SKM-1 (cell line): ENCODE data around the gene SLC6A3.
"Not testable (repeated sequence)": the region's sequence is repeated elsewhere in the genome, so short reads cannot be mapped to it uniquely, and the experiment has no call there.

Experiments used
- DNase-seq: peaks from one replicate; lab custom pipeline; 2025; ENCODE audit not compliant: unreplicated experiment; lab: John Stamatoyannopoulos, UW

SLC6A3 gene

DNA sequence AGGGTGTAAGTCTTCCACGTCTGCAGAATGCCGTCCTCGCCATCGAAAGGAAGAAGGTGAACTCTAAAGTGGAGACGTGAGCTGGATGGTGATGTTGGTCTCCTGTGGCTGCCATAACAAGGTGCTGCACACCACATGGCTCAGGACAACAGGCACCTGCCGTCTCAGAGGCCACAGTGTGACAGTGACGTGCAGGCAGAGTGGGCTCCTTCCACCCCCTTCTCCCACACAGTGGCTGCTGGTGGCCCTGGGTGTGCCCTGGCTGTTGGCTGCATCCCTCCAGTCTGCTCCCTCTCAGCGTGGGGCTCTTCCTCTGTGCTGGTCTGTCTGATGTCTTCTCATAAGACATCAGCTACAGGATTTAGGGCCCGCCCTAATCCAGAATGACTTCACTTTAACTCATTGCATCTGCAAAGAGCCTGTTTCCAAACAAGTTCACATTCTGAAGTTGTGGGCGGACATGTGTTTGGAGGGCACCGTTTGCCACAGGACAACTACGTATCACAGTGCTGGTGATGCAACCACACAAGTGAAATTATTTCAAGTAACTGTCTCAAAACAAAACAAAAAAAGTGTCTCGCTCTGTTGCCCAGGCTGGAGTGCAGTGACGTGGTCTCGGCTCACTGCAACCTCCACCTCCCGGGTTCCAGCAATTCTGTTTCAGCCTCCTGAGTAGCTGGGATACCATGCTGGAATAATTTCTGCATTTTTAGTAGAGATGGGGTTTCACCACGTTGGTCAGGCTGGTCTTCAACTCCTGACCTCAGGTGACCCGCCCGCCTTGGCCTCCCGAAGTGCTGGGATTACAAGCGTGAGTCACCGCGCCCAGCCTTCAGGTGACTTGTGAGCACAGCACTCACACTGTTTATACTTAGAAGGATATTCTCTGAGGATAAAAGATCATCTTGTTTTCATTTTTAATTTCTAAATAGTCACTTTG is 69.1 kb downstream of the SLC6A3 start:
- no peak for DNase-seq

DNA sequence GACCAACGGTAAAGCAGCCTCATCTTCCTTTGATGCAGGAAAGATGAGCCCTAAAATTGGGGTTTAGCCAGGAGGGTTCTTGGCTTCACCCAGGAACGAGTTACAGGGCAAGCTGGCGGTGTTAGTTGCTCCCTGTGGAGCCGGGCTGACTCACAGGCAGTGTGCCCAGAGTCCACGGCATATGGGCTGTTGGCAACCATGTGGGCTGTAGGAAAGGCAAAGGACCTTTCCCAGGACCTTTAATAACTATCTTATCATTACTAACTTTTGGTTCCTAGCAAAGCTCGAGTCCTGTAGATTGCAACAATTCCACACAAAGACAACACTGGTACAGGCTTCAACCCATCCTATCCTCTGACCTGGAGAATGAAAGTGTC is 70.6 kb downstream of the SLC6A3 start:
- no peak for DNase-seq

DNA sequence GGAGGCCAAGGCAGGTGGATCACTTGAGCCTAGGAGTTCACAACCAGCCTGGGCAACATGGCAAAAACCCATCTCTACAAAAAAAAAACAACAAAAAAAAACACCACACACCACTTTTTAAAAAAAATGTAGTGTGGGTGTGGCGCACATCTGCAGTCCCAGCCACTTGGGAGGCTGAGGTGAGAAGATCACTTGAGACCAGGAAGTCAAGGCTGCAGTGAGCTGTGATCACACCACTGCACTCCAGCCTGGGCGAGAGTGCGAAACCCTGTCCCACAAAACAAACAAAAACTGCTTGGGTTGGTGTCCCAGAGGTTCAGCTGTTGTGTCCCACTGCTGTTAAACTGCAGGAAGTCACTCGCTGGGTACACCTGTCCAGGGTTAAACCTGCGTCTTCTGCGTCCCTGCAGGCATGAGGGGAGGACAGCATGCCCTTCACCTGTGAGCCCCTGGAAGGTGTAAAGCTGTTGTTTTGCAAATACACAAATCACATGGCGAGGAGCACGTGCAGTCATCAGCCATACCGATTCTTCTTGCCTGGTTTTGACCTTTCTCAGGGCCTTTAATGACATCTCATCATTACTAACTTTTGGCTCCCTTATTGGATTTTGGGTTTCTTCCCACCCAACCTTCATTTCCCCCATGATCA is 71.1 kb downstream of the SLC6A3 start:
- DNase-seq, result no peak

DNA sequence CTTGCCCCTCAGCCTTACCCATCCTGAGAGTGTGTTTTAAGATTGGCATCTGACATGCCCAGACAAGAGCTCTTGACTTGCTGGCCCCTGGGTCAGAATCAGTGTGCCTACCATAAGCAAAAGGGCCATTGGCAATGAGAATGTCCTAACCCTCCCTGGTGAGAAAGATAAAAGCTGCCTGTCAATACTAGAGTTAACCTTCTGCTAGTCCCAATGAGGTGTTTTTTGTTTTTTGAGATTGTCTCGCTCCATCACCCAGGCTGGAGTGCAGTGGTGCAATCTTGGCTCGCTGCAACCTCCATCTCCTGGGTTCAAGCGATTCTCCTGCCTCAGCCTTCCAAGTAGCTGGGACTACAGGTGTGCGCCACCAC is 73.3 kb downstream of the SLC6A3 start:
- not testable (repeated sequence) for DNase-seq

DNA sequence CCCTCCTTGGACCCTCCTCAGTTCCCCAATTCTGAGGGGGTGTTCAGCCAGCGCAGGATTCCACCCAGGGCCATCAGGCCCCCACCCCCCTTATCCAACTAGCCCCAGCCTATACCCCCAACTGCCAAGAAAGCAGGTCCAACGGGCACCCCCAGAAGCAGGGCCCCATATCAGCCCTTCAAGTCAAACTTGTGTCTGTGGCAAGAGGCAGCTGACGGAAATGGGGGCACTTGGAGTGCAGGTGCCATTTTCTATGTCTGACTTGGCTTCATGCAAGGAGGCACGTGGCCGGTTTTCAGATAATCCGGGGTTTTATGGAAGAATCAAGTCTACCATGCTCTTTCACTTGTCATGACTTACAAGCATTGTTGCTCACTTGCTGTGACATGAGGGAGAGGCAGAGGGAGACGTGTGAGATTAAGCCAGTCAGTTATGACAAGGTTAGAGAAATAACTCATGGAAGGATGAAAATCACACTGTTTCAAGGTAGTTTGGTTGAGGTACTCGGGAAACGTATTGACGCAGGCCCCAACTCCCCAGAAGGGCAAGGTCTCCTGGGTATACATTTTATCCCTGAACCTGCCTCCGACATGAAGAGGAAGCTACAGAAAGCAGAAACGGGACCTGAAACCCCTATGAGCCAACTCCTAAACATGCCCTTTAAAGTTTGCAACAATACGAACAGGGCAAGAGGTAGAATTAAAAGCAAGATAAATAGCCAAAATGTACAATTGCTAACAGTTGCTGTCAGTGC is 73.8 kb downstream of the SLC6A3 start:
- DNase-seq, result no peak

DNA sequence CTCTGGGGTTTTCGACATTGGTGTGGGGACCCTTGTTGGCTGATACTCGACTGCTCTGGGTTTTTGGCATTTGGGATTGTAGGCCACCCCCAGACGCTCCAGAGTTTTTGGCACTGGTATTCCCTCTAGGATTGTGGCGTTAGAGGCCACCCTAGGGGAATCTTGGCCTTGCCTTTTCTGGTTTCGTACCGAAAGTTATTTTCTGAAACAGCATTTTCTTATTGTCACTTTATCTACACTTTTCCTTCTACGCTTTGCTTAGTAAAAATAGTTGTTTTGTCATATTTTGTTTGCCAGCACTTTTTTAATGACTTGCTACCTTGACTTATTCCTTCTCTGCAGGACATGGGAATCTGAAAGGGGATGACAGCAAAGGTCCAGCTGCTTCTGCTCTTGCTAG is 75.2 kb downstream of the SLC6A3 start:
- no peak for DNase-seq

DNA sequence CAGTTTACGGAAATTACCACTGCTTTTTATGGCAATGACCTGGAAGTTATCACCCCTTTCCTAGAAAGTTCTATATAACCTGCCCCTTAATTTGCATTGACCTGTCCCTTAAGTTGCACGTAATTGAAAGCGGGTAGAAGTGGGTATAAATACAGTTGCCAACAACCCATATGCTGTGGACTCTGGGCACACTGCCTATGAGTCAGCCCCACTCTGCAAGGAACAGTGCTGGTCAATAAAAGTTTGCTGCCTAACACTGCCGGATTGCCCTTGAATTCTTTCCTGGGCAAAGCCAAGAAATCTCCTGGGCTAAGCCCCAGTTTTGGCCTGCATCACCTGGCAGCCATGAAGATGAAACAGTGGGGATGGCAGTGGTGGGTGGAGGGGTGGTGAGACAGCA is 76.5 kb downstream of the SLC6A3 start:
- no peak for DNase-seq

DNA sequence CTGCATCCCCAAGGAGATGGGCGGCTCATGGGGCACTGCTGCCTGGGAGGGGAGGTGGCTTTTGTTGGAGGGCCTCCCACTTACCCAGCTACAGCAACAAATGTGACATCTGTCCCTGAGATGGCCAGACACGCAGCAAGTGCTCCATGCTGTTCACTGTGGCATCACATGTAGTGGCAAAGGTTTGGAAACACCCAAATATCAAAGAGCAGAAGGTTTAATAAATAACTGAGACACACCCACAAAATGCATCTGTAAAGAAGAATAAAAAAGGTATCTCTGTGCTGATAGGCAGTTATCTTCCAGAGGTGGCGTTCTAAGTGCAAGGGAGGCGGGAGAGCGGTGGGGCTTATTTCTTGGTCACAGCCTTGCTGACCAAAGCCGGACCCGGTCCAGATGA is 77.0 kb downstream of the SLC6A3 start:
- no peak for DNase-seq

DNA sequence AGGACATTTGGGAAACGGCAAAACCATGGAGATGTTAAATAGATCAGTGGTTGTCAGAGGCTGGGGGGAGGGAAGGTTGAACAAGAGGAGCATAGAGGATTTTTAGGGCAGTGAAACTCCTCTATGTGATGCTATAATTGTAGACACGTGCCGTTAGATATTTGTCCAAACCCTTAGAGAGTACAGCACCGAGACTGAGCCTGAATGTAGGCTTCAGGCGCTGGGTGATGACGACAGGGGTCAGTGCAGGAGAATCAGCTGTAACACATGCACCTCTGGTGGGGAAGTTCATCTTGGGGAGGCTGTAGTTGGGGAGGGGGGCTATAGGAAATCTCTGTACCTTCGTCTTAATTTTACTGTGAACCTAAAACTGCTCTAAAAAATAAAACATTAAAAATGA is 78.1 kb downstream of the SLC6A3 start:
- no peak for DNase-seq

DNA sequence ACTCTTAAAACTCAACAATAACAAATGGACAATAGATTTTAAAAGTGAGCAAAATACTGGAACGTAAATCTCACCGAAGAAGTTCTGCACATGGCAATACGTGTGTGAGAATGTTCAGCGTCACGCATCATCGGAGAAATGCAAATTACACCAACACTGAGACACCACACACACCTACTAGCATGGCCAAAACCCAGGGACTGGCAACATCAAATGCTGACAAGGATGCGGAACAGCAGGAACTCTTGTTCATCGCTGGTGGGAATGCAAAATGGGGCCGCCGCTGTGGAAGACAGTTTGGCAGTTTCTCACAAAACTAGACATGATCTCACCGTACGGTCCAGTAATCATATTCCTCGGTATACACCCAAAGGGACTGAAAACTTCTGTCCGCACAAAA is 78.7 kb downstream of the SLC6A3 start:
- DNase-seq, result no peak

DNA sequence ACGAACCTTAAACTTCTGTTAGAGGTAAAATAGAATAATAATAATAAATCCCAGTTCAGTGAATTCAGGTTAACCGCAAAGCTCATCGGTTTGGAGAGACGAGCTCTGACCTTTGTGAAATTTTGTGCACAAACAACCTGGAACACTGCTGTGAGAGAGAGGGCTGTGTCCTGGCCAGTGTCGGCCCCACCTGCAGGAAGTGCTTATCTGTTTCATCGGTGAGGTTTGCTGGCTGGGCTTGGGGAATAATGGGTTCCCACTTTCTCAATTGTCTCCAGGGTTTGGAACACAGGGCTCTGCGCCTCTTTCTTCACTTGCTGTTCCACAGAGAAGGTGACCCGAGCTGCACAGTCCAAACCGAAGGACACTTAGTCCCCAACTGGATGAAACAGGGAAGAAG is 81.0 kb downstream of the SLC6A3 start:
- DNase-seq, result no peak

DNA sequence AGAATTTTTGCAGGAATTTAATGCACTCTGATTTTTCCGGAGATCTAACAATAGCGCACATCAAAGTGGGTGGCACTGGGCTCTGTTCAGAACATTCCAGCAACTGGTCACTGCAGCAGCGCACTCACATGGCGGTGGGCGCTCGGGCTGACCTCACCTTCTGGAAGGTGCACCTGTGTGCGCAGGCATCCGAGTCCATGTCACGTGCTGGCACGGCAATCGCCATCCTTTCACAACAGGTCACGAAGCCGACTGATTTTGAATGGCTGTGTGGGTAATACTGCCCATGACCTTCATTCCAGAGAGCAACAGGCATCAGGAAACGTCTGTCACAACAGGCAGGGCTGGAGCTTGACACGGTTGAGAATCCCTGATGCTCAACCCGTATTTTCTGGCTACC is 81.7 kb downstream of the SLC6A3 start:
- DNase-seq, result no peak

DNA sequence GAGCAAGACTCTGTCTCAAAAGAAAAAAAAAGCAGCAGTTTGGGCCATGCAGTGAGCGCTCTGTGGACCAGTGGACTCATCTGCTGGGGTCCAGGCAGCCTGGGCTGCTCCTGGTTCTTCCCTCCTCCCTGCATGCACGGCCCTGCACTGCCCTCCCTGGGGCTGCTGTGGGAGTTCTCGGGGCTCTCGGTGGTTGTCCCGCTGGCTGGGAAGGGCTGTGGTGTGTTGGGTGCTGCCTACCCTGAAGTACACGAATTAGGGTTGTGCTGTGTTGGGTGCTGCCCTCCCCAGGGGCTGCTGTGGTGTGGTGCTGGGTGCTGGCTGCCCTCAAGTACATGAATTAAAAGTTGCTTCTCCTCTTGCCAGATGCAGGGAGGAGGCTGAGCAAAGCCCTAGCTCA is 82.1 kb downstream of the SLC6A3 start:
- DNase-seq, result no peak

DNA sequence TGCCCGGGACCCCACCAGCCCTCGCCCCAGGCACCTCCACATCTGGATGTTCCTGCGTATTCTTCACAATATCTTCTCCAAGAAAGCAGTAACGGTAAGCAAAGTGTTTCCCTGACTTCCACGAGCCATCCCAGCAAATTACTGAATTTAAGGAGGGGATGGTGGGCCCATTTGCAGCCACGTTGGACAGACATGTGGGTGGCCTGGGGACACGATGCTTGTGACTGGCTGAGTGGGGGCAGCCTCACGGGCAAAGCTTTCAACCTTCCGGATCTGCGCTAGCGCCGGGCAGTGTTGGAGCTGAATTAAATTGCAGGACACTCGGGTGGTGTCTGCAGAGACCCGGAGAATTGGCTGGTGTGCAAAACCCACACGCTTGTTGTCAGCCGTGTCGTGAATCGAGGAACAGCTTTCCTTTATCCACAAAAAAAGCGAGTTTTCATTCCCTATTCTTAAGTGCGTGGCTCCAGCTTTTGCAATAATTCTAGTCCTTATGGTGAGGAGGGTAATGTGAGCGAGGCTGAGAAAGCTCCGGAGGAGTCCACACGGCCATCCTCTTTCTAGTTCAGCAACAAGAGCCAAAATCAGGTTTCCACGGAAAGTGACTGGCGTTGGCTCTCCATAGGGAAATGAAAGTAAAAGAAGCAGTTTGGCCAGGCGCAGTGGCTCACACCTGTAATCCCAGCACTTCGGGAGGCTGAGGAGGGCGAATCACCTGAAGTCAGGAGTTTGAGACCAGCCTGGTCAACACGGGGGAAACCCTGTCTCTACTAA is 82.8 kb downstream of the SLC6A3 start:
- DNase-seq, result no peak

DNA sequence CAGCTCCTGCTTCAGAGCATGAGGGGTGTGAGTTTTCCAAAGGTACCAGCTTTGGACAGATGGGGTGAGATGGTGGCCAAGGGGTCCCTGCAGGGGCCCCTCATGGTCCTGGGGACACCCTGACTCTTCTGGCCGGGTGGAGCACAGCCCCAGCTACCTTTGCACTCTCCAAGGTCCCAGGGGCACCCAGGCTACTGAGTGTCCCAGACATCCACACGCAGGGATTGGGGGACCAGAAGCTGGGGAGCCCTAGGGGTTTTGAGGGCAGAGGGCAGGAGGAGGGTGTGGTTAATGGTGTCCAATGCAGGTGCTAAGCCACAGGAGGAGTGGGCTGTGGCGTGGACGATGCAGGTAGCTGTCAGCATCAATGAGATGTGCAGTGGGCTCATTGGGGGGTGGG is 84.4 kb downstream of the SLC6A3 start:
- no peak for DNase-seq

DNA sequence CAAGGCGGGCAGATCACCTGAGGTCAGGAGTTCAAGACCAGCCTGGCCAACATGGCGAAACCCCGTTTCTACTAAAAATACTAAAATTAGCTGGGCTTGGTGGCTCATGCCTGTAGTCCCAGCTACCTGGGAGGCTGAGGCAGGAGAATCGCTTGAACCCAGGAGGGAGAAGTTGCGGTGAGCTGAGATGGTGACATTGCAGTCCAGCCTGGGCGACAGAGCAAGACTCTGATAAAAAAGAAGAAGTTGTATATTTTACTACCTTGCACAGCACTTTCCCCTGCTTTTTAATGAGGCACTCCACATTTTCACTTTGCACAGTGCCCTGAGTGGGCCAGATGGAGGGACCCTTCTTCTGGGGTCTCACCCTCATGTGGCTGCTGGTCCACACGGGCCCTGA is 84.9 kb downstream of the SLC6A3 start:
- peak; percentile 61 for DNase-seq

DNA sequence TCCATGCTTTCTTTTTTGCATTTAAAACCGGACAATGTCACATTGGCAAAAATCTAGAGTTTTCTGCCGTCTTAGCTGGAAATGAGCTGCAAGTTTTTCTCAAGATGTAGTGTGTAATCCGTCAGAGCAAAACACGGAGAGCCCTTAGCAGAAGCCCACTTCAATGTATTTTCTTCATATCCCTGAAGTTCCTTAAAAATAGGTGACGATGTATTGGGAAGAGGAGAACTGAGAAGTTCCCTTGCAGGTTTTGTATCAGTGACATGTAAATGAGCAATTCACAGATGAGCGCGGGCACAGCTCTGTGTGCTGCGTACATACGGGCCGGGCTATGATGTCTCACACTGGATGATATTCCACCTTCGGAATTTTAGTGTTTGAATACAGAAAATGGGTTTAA is 85.5 kb downstream of the SLC6A3 start:
- DNase-seq, result no peak

DNA sequence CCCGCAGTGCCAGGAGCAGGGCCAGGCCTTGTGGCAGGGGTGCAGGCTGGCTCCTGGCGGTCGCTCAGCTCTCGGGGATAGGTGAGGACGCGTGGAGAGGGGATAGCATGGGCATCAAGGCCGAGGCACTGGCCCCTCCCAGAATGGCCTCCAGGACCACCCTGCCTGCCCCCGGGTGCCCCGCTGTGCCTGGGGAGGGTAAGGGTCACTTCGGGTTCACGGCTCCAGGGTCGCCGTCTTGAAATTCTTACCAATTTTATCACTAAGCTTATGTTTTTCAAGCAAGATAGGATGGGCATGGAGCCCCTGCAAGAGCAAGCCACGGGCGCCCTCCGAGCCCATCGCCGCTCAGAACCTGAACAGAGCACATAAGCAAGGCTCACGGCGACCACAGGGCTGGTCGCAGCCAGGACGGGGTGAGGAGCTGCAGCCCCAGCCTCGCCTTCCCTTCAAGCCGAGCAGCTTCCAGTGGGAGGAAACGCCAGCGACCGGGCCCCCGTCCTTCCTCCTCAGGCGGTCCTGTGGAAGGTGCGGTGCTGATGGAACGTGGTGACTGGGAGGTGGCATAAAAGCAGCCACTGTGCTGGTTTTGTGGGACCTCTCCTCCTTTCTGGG is 86.1 kb downstream of the SLC6A3 start:
- DNase-seq, result no peak

DNA sequence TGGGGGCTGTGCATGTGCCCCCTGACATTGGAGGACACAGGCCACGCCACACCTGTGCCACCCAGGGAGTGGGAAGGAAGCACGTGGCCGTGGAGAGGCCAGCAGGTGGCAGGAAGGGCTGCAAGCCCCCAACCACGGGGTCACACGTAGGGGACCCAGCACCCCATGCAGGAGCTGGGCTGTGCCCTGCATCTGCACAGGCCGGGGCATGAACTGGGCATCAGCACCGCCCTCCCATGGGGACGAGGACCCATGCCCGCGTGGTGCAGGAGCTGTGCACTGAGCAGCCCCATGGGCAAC is 86.6 kb downstream of the SLC6A3 start:
- DNase-seq, result no peak

DNA sequence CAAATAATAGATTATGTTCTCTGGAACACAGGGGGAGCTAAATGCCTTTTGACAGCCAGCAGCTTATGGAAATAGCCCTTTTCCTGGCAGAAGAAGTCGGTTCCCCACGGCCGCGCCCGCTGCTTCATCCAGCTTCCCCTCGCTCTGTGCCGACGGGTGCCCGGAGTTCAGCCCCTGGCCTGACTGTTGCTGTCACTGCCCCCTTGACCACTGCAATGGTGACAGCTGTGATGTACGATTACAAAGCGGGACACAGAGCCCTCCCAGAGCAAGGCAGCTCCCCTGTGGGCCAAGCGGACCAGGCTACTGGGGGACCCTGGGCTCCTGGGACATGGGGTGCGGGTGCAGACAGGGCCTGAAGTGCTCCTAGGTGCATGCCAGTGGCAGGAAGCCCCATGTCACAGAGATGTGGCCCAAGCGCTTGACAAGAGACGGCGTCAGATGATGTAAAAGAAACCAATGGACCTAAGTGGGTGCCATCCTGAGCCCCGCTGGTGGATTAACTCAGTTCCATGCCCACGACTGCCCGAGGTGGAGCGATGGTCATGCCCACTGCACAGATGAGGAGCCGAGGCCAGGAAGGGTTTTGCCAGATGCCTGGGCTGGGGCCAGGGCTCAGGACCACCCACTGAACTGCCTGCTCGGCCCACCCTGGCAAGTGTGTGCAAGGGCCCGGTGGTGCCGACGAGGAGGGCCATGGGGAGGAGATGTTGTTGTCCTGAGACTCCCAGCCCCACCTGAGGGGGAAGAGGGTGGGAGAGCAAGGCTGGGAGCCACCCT is 87.1 kb downstream of the SLC6A3 start:
- DNase-seq, result no peak
